Measurements from ENCODE around the gene ATXN1. TPM values are rescaled to one million over a fixed set of nuclear protein-coding genes. Genes with fewer than 3 reads are reported as not detected.
A peak's percentile ranks its signal among the peaks of the same experiment; 100 is the strongest.

Gene ATXN1
- total and polyA plus RNA-seq, 2 of the 13 experiments (the other 11 are each of a cell fraction or from before 2014, with no cell fraction given), result 20.7 to 39.5 TPM

GRCh38 chr6:16761471-16762267 lies 409 bp upstream of the ATXN1 start (continued):
- peak; percentile 90; the same call in 1 of the 2 replicates for TF ChIP-seq MTA1 (CRISPR knock-in tag; IDR thresholded peaks at IDR 0.05; ENCODE audit: borderline replicate concordance)
- peak; percentile 75 for TF ChIP-seq IKZF4 (CRISPR knock-in tag; IDR thresholded peaks at IDR 0.05; ENCODE audit: borderline replicate concordance, low read depth, not compliant biosample characterization)
- TF ChIP-seq ZNF432 (CRISPR knock-in tag; IDR thresholded peaks at IDR 0.05; ENCODE audit: borderline replicate concordance), result no peak
- TF ChIP-seq MIER3 (CRISPR knock-in tag; IDR thresholded peaks at IDR 0.05; ENCODE audit: borderline replicate concordance), result 0 out of 2 replicates have a peak, but pooled peaks have one; percentile 47
- TF ChIP-seq ZNF660 (CRISPR knock-in tag; IDR thresholded peaks at IDR 0.05; ENCODE audit: borderline replicate concordance, low read depth), result 0 out of 2 replicates have a peak, but pooled peaks have one; percentile 35
- 0 out of 2 replicates have a peak, but pooled peaks have one; percentile 61 for TF ChIP-seq KLF15 (CRISPR knock-in tag; IDR thresholded peaks at IDR 0.05; ENCODE audit: borderline replicate concordance)
- TF ChIP-seq RXRA (CRISPR knock-in tag; IDR thresholded peaks at IDR 0.05), result peak; percentile 70
- peak; percentile 22; the same call in 1 of the 2 replicates for TF ChIP-seq ZNF543 (CRISPR knock-in tag; IDR thresholded peaks at IDR 0.05)
- peak; percentile 92 for TF ChIP-seq ZSCAN21 (CRISPR knock-in tag; IDR thresholded peaks at IDR 0.05; ENCODE audit: borderline replicate concordance)
- TF ChIP-seq HNRNPL (IDR thresholded peaks at IDR 0.05; ENCODE audit: low read depth, low read length), result 0 out of 2 replicates have a peak, but pooled peaks have one; percentile 44
- TF ChIP-seq ZNF460 (CRISPR knock-in tag; IDR thresholded peaks at IDR 0.05; ENCODE audit: borderline replicate concordance), result no peak
- TF ChIP-seq, protein P1, sequence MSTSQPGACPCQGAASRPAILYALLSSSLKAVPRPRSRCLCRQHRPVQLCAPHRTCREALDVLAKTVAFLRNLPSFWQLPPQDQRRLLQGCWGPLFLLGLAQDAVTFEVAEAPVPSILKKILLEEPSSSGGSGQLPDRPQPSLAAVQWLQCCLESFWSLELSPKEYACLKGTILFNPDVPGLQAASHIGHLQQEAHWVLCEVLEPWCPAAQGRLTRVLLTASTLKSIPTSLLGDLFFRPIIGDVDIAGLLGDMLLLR (CRISPR knock-in tag; IDR thresholded peaks at IDR 0.05), result peak; percentile 74
- TF ChIP-seq, protein P2, sequence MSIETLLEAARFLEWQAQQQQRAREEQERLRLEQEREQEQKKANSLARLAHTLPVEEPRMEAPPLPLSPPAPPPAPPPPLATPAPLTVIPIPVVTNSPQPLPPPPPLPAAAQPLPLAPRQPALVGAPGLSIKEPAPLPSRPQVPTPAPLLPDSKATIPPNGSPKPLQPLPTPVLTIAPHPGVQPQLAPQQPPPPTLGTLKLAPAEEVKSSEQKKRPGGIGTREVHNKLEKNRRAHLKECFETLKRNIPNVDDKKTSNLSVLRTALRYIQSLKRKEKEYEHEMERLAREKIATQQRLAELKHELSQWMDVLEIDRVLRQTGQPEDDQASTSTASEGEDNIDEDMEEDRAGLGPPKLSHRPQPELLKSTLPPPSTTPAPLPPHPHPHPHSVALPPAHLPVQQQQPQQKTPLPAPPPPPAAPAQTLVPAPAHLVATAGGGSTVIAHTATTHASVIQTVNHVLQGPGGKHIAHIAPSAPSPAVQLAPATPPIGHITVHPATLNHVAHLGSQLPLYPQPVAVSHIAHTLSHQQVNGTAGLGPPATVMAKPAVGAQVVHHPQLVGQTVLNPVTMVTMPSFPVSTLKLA (IDR thresholded peaks at IDR 0.05), result no peak
- TF ChIP-seq TBX2 (CRISPR knock-in tag; IDR thresholded peaks at IDR 0.05; ENCODE audit: borderline replicate concordance), result peak; percentile 78
- peak; percentile 63 for TF ChIP-seq ARID5B (CRISPR knock-in tag; IDR thresholded peaks at IDR 0.05)
- no peak for TF ChIP-seq PHB2 (IDR thresholded peaks at IDR 0.05; ENCODE audit: partially characterized antibody)
- no peak for TF ChIP-seq ZNF569 (CRISPR knock-in tag; IDR thresholded peaks at IDR 0.05; ENCODE audit: borderline replicate concordance)
- no peak for TF ChIP-seq ZNF512 (CRISPR knock-in tag; IDR thresholded peaks at IDR 0.05)
- no peak for TF ChIP-seq DBP (CRISPR knock-in tag; IDR thresholded peaks at IDR 0.05; ENCODE audit: not compliant biosample characterization)
